GM18517 (cell line): ENCODE measurements around the gene UBE2QL1.

Experiments used
- ATAC-seq: cut with Tn5 transposase; IDR thresholded peaks from one replicate; pipeline ENCODE4 v1.9.1; 2021; ENCODE audit warnings: mild to moderate bottlenecking, moderate library complexity; ENCODE audit not compliant: unreplicated experiment

The UBE2QL1 gene, protein sequence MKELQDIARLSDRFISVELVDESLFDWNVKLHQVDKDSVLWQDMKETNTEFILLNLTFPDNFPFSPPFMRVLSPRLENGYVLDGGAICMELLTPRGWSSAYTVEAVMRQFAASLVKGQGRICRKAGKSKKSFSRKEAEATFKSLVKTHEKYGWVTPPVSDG

DNA sequence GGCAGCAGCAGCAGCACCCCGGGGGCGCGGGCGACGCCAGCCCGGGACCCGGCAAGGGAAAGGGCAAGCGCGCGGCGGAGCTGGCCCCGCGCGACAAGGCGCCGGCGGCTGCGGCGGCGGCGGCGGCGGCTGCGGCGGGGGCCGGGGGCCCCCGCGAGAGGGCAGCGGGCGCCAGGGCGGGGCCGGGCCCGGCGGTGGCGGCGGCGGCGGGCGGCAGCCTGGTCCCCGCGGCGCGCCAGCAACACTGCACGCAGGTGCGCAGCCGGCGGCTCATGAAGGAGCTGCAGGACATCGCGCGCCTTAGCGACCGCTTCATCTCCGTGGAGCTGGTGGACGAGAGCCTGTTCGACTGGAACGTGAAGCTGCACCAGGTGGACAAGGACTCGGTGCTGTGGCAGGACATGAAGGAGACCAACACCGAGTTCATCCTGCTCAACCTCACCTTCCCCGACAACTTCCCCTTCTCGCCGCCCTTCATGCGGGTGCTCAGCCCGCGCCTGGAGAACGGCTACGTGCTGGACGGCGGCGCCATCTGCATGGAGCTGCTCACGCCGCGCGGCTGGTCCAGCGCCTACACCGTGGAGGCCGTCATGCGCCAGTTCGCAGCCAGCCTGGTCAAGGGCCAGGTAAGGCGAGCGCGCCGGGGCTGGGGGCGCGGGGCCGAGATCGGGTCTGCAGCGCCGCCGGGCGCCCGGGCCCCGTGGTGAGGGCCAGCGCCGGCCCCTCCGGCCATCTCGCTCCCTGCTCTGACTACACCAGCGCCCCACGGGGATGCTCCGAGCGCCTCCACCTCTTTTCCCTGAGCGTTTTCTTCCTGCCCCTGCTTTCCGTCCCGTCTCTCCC lies at the start of gene UBE2QL1:
Gene UBE2QL1, plus strand, starts transcription at position 238 of the 843 bp plus-strand sequence. Its CDS starts 35 bp downstream, at position 273.
- ATAC-seq, result no peak

DNA sequence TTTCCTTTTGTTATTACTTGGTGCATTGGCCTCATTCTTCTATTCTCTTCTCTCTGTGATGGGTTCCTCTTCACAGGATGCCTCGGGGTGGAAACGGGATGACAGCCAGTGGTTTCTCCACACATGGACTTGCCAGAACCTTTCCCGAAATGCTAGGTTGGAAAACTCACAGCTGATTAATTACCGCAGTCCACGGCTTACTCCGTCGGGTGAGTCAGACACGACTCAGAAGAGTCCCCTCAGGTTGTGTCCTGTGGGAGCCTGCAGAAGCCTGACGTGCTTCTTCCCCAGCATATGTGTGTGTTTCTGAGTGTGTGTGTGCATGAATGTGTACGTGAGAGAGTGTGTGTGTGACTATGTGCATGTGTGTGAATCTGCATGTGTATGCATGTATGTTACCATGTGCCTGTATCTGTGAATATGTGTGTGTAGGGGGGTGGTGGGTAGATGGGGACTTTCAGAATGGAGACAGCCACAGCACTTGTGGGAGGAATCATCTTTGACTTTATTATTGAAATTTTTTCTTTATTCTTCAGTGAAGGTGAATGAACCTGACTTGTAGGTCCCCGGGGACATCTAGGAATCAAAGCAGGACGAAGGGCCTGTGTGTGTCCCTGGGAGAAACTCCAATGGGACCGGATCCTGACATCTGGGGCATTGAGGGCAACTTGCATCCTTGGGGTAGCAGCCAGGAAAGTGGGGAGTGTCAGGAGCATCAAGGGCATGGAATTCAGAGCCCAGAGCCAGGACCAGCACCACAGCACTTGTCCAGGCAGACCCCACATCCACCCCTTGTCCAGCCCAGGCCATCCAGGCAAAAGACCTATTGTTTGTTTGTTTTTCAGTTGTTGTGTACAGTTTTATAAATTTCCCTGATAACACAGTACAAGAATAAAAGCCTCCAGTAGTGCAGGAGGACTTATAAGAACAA lies 48.4 kb upstream of the UBE2QL1 start:
- ATAC-seq, result no peak

DNA sequence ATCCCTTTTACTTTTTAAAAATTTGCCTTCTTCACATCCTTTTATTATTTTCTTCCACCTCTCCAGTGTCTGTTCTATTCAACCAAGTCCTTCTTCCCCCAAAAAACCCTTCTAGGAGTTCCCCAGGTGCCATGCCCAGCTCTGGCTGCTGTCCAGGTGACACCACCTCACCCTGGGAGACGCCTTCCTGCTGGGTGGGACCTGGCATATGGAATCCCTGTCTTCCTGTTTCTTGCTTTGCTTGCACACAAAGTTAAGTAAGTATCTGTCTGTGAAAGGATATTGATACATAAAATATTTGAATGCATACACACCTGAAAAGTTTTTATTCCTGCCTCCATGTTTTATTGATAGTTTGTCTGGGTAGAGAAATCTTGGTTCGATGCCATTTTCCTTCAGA lies 47.2 kb upstream of the UBE2QL1 start:
- no peak for ATAC-seq

DNA sequence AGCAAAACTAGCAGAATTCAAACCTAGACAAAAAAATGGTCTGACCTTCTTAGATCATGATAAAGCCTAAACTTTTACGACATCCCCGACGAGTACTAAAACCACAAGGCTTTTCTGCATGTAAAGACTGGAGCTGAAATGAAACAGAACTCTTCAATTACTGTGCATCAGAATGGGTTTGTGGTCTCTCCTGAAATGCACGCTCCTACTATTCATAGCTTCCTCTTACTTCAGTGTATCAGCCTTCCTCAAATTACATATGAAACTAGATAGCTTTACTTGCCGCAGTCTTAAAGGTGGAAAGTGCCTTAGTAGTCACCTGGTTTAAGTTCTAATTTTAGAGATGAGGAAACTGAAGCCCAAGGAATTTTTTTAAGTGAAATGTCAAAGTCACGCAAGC lies 45.7 kb upstream of the UBE2QL1 start:
- ATAC-seq, result no peak

DNA sequence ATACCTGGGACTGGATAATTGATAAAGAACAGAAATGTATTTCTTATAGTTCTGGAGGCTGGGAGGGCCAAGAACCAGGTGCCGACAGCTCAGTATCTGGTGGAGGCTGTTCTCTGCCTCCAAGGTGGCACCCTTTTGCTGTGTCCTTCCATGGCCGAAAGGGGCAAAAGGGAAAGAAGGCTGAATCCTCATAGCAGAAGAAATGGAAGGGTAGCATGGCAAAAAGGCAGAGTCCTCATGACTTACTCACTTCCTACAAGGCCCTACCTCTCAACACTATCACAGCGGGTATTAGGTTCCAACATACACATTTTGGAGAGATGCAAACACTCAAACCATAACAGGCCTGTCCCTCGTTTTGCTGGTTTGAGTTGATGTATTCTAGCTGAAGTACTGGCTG lies 45.2 kb upstream of the UBE2QL1 start:
- no peak for ATAC-seq

DNA sequence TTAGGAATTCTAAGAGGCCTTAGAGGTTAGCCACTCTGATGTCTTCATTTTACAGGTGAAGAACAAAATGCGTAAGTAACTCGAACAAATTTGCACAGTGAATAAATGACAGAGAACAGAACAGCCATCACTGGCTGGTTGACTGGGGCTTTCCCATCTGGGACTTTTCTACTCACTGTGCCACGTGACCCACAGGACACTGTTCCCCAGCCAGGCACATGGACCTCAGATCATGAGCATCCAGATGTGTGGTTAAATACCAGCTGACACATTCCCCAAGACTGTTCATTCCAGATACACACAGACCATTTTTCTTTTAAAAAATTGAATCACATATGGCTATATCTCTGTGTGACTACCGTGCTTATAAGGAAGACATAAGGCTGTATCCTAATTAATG lies 44.5 kb upstream of the UBE2QL1 start:
- ATAC-seq, result no peak

DNA sequence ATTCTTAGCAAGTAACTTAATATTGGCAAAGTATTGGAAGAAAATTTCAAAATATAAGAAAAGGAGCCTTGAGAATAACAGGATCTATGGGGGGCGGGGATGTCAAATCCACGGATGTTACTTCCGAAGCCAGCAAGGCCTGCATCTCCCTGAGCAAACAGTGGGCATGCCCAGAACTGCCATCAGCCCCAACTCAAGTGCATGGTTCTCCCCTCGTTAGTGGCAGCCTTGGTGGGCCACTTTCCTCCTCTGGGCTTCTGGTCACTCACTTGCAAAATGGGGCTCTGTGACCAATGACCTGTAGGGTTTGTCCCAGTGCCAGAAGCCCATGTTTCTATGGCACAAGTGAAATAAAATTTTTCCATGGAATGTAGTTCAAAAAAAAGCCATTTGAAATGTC lies 43.1 kb upstream of the UBE2QL1 start:
- no peak for ATAC-seq

DNA sequence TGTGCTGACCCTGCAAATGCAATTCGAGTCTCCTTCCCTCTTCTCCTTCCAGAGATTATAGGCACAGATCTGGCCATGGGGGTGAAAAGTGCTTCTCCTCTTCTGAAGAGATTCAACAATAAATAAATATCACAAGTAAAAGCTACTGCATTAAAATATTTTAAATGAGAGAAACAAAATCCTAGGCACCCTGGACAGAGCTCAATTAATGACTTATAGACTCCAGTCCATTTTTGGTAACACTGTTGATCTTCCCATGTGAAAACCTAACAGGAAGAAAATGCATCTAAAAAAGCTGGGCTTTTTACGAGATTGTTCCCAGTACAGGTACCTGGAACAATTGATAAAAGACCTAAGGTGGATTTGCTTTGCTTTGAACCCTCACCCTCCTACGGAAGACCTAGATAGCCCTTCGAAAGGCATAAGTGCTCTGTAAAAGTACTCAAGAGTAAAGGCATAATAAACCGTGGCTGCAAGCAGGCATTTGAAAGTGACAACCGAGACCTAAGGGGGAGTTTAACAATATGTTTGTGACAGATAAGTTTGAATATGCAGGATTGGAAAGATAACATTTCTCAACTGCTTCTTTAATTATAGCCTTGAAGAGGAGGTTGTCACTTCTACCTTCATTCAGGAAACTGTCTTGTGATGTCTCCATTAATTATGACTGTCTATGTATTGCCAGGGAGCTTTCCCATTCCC lies 41.0 kb upstream of the UBE2QL1 start:
- no peak for ATAC-seq

DNA sequence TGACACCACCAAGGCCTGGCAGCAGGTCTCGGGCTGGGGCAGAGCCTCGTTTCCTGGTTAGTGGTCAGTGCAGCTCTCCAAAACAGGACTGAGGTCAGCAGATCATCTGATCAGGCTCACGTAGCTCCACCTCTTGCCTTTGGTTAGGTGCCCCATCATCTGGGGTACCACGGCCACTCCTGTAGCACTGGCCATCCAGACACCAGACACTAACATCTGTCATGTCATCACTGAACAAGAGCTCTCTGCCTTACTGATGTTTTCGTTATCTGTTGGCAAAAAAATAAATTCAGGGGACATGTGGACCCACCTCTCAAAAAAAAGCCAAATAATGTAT lies 40.4 kb upstream of the UBE2QL1 start:
- no peak for ATAC-seq

DNA sequence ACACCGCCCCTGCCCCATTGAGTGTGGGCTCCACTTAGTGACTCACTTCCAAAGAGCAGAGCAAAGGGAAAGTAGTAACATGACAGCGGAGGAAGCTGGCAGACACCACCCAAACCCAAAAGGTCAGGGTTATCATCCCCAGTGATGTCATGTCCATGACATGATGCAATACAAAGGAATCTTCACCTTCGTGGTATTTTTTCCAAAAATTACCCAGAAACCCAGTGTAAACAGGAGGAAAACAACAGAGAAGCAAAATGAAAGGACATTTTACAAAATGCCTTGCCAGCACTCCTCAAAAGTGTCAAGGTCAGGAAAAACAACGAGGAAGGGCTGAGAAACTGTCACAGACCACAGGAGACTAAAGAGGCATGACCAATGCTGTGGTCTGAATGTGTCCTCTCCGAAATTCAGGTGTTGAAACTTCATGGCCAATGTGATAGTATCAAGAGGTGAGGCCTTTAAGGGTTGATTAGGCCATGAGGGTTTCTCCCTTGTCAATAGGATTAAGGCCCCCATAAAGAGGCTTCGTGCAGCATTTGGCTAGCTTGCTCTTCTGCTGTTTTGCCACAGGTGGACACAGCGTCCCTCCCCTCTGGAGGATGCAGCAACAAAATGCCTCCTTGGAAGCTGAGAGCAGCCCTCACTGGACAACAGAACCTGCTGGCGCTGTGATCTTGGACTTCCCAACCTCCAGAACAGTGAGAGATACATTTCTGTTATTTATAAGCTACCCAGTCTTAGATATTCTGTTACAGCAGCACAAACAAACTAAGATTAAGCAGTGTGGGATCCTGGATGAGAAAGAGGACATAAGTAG lies 39.8 kb upstream of the UBE2QL1 start:
- ATAC-seq, result no peak

DNA sequence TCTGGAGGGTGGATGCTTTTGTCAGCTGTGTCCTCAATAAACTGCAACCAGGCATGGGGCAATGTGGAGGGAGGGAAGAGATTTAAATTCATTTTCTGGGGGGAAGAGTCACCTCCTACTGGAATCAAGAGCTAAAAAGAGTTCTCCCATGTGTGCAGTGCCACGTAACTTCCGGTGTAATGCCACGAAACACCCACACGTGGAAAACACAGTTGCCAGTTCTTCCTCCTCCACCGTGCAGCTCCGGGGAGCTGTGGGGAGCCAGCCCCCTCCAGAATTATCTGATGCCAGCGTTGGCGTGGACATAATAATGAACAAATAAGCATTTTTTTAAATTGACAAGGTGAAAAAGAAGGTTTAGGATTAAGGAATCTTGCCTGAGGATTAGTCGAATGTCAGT lies 38.2 kb upstream of the UBE2QL1 start:
- ATAC-seq, result no peak

DNA sequence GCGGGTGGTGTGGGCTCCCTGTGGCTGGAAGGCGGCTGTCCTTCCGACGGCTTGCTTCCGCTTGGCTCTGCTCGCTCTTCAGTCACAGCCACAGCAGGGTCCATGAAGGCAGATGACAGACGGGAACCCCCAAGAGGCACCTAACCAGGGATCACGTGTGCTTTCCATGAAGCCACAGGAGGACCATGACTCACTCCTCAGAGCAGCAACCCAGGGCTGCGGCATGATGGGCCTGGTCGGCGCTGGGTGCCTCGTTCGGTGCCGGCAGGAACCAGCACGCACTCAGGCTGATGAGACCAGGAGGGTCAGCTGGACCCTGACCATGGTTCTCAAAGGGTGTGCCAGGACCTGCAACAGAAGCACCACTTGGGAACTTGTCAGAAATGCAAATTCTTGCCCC lies 37.5 kb upstream of the UBE2QL1 start:
- ATAC-seq, result no peak

DNA sequence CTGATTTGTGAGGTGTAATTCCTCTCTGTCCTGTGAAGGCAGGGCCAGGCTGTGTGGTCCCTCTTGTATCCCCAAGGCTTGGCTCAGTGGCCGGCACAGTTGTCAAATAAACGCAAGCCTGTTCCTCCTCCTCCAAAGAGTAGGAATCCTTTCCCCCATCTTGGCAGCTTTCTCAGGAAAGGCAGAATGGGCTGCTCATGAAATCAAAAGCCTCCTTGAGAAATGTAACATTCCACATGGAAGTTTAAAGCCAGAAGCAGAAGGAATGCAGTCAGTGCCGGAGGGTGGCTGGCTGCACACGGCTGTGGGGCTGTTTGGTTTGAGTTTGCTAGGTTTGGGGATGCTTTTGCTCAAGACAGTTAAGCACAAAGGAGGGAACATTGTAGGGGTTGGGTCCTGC lies 35.8 kb upstream of the UBE2QL1 start:
- ATAC-seq, result no peak

DNA sequence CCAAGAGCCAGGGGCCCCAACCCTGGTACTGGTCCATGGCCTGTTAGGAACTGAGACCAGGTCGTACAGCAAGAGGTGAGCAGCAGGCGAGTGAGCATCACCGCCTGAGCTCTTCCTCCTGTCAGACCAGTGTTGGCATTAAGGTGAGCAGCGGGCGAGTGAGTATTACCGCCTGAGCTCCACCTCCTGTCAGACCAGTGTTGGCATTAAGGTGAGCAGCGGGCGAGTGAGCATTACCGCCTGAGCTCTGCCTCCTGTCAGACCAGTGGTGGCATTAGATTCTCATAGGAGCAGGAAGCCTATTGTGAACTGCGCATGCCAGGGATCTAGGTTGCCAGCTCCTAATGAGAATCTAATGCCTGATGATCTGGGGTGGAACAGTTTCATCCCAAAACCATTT lies 31.0 kb upstream of the UBE2QL1 start:
- no peak for ATAC-seq

DNA sequence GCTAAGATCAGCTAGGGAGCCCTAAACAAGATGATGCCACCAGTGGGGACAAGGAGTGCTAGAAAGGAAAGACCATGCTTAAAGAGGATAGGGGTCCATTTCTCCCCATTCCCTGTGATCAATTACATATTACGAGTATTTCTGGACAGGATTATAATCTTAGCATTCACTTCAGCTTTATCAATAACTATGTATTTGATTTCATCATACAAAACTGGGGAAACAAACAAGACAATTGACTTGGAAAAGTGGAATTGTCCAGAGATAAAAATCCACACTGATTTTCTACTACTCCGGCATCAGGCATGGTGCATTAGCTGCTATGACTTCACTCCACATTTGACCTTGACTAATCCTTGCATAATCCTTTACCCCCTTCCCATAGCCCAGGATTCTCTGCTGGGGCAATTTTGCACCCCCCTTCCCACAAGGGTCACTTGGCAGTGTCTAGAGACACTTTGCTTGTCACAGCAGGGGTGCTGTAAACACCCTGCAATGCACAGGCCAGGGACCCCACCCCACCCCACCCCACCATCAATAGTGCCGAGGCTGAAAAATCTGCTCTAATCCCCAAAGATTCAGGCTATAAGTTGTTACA lies 29.9 kb upstream of the UBE2QL1 start:
- ATAC-seq, result no peak

DNA sequence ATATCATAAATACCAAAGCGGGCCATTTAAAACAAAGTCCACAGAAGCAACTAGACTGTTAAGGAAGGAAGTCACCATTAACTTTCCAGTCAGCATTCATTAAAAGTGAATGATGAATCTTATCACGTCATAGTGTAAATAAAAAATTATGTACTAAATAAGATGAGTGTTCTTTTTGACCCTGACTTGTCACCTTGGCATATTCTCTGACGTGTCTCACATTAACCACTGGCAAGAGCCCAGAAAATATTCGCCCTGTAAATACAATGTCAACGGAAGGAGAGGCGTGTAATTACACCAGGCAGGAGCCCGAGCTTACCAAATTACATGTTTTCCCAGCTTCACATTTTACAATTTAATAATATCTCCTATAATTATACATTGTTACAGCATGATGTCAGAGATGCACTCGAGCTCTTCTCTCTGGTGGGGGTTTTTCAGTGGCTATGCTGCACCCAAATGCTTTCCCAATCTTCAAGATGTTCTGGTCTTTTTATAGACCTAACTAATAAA lies 29.3 kb upstream of the UBE2QL1 start:
- no peak for ATAC-seq

DNA sequence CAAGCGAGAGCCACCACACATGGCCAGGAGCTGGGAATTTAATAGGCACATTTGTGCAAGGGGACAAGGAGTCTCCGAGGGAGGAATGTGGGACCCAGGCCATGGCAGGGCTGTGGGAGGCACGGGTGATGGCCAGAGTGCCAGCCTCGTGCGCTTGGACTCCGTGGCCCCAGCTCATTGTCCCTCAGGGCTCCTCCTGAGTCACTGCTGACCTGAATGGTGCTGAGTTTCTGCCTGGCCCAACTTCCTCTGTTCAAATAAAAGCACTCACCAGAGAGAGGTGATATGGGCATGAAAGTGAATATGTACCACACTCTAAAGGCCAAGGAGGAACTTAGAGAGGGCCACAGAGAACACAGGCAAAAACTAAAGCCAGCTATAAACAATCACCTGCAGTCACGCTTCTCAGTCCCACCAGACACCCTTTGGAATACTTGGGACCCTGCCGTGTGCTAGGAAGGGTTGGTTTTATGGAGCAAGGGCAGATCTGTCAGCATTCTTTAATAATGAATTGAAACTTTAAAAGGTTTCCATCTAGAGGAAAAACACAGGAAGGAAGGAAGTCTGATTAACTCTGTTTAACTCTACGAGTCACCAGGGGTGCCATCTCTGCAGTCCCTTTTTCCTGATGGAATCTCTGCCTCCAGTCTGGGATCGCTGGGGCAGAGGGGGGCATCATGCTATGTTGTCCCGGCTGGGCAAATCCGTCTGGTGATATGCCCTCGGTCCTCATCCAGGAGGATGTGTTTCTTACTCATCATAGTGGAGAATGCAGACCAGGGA lies 25.1 kb upstream of the UBE2QL1 start:
- no peak for ATAC-seq

DNA sequence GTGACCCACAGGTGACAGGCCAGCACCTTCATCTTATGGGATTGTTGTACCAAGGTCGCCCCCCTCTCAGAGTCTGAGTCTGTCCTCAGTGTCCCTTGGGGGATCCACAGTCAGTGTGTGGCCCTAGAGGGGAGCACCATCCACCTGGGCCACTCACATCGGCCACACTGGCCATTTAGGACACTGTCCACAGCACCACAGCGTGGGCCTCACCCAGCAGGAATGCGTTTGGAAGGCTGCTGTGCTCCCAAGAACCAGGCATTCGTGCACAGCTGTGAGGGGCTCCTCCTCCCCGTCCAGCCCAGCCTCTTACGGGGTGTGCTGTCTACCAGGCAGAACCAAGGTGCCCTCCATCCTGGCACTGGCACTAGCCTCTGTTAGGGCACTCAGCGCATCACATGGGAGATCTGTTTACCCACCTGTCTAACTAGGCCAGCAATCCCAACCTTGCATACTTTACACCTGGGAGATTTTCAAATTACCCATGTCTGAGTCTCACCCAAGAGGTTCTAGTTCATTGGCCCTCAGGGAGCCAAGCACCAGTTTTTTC lies 24.5 kb upstream of the UBE2QL1 start:
- ATAC-seq, result no peak

DNA sequence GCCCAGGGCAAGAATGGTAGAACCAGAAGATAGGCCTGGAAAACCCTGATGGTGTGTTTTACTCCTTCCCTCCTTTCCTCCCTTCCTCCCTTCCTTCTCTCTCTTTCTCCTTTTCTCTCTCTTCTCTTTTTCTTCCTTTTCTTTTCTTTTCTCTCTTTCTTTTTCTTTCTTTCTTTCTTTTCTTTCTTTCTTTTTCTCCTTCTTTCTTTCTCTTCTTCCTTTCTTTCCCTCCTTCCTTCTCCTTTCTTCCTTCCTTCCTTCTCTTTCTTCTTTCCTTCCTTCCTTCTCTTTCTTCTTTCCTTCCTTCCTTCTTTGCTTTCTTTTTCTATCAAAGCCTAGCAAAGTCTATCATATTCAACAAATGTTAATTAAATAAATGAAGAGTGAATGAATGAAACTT lies 24.0 kb upstream of the UBE2QL1 start:
- no peak for ATAC-seq
